HG03432 (cell line): ENCODE results near the gene GFRA4.

Experiments used
- ATAC-seq: cut with Tn5 transposase; IDR thresholded peaks from one replicate; pipeline ENCODE4 v1.9.1; 2021; ENCODE audit warnings: mild to moderate bottlenecking, moderate library complexity; ENCODE audit not compliant: unreplicated experiment

The GFRA4 gene

DNA sequence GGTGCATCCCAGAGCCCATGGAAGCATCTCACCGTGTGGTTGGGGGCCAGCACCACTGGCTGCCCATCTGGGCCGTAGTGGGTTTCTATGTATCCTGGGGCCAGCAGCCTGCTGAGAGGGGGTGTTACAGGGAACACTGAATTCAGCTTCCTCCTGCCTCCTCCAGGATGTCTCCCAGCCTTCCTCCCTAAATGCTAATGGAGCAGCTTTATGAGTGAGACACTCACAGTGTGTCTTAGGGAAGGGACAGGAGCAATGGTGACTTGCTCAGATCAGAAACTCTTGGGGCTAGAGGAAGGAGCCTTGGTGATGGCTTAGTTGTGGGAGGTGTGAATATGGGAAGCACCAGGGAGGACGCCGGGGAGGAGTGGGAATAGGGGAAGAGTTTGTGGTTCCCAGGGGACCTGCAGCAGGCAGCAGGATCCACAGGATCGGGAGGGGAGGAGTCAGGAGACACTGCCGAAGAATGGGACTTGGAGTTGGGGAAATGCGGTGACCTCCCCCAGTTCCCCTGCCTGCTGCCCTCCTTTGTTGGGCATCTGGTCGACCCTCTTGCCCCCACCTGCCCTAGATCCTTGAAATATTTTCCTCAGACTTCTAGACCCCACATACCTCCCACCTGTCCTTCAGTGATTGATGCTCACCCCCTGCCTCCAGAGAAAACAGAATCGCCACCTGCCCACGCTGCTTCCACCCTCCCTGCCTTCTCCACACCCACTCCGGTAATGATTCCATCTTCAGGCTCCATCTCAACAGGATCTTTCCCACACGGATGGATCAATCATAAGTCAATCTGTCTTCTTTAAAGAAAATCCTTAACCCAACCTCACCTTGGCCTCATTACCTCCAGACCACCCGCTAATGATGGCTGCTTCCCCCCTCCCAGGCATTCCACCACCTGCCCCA is 12.0 kb upstream of the GFRA4 start:
- ATAC-seq: no peak

DNA sequence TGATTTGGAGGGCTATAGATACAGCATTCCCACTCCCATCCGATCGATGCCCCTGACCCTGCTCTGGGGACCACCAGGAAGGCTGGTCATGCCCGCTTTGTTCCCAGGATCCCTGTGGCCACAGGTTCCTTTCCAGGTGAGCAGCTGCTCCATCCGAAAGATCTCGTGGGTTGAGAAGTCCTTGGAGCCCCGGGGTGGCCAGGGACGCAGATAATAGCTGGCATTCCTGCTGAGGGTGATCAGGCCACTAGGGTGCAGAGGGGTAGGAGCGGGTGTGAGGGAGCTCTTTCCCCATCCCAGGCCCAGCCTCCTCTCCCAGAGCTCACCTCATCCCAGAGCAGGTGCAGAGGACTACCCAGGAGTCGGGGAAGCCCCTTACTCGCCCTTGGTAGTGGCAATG is 11.2 kb upstream of the GFRA4 start:
- ATAC-seq: no peak

DNA sequence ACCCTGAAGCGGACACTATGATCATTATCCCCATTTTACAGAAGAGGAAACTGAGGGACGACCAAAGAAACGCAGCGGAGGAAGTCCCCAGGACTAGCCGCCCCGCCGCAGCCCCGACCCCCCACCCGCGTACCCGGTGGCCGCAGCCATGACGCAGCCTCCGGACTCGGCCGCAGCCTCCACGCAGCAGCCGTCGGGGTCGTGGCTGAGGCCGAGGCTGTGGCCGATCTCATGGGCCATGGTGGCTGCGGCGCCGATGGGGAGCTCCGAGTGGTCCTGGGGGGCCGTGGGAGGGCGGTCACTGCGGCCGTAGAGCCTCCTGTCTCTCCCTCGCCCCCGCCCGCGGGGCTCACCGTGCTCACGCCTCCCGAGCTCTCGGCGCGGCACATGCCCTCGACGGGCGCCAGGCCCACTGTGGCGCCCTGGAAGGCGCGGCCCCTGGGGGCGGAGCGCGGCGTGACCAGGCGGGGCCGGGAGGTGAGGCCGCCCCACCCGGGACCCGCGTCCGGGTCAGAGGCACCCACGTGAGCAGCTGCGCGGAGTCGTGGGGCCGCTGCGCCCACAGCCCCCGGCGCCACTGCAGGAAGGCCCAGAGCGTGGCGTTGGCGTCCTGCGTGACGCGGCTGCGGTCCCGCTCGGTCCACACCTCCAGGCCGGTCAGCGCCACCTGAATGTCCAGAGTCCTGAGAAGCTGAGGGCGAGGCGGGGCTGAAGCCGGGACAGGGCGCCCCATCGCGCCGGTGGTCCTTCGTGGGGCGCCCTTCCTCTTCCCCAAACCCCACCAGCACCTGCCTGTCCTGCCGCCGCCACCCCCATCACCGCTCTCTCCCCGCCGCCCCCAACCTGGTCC is 10.2 kb upstream of the GFRA4 start:
- ATAC-seq: no peak

DNA sequence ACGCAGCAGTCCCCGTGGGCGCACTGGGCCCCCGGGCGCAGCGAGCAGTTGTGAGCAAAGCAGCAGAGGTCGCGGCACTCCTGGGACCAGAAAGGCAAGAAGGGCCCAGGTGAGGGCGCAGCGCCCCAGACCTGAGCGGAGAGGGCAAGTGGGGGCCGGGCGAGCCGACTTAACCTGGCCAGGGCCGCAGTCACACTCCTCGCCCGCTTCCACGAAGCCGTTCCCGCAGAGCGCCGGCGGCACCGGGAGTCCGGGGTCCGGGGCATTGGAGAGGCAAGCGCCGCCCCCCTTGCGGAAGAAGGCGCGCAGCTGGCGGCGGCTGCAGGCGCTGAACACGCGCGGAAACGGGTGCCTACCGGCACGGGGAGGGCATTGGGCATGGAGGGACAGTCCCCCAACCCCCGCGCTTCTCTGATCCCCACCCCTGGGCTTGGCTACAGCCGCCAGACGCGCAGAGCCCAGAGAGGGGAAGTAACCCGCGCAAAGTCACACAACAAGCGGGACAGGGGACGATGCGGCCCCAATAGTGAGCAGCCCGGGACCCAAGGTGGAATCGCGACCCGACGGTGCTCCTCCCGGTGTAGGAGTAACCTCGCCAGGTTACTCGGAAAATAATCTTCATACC is 9.5 kb upstream of the GFRA4 start:
- no peak for ATAC-seq

DNA sequence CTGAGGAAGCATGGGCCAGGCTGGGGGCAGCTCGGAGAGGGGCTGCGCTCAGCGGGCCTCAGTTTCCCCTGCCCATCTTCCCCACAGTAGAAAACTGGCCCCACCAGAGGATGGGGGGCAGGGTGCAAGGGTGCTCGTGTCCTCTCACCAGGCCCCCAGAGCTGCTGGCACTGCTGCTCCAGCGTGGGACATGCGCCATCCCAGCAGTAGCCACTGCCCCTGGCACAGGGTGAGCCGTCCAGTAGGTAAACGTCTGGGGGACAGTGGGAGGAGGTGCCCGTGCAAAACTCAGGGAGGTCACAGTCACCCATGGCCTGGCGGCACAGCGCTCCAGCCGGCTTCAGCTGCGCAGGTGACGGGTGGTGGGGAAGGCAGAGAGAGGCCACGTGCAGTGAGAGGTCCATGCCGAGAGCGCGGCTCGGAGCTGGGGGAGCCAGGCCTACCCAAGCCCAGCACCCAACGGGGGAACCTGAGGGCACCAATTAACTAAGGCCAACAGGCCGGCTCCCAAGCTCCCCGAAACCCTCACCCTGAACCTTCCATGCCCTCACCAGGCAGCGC is 8.9 kb upstream of the GFRA4 start:
- no peak for ATAC-seq

DNA sequence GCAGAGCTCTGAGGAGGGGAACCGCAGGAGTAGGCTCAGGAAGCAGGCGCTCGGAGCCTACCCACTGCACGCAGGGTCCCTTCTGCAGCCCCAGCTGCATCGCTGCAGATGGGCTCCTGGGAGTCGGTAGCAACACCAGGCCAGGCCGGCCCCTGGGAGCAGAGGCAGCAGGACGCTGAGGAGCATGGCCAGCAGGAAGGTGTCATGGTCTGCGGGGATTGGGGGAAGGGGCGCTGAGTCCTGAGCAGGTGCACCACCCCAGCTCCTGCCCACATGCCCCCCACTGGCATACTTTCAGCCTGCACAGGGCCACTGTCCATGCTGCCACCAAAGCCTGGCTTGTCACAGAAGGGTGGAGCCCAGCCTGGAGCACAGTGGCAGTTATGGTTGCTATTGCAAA is 7.7 kb upstream of the GFRA4 start:
- no peak for ATAC-seq

DNA sequence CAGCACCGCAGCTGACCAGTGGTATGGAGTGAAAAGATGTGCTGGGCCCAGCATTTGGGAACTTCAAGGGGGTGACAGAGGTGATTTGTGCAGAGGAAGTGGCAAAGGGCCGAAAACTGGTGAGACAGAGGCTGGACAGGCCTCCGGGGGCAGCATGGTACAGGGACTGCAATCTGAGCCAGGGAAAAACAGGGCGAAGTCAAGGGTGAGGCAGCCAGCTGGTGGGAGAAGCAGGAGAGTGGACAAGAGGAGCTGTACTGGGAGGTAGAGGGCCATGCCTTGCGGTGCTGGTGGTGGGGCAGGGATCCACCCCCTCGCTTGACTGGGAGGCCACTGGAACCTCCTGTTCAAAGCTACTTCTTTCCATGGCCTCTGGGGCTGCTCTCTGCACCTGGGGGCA is 7.3 kb upstream of the GFRA4 start:
- ATAC-seq: no peak

DNA sequence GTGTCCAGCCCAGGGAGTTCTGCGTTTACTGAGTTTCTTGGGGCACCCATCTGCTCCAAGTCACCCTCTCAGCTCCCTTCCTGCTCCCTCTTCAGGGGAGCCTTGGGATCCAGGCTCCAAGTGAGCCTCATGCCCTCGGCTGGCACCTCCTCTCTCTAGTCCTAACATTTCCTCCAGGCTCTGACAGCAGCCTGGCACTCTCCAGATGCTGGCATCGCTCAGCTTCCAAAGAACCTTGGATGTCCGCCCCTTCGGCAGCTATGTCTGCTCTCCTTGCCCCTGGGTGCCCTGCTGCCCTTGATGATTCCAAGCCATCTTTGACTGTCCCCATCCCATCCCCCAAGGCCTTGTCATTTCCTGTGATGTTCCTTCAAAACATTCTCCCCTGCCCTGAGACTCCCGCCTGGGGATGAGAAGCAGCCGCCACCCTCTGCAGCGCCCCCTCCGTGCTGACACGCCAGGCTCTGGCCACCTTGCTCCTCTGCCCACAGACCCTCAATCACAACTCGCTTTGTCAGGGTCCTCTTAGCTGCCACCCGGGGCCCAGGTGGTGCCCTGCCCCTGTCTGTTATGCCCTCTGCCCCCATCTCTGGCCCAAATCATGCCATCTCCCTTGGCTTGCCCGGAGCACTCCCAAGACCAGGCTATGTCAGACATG is 6.6 kb upstream of the GFRA4 start:
- no peak for ATAC-seq

DNA sequence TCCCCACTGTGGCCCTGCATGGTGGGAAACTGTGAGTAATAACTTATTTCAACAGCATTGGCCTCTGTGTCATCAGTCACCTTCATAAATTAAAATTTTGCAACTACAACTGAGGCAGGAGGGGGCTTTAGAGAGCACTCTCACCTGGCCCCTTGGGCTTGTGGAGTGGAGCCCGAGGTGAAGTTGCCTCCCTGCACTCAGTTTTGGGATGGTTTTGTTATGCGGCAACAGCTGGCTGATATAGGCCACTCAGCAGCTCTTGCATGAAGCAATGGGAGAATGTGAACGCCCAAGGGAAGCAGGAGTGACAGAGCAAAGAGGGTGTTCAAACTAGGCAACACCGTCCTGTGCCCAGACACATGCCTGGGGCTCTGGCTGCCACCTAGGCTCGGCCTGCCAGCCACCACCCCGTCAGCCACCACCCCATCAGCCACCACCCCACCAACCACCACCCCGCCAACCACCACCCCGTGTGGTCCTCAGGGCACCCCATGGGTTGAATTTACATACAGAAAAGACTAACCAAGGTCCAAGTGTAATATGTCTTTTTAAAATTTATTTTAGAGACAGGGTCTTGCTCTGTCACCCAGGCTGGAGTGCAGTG is 4.3 kb upstream of the GFRA4 start:
- ATAC-seq: no peak

DNA sequence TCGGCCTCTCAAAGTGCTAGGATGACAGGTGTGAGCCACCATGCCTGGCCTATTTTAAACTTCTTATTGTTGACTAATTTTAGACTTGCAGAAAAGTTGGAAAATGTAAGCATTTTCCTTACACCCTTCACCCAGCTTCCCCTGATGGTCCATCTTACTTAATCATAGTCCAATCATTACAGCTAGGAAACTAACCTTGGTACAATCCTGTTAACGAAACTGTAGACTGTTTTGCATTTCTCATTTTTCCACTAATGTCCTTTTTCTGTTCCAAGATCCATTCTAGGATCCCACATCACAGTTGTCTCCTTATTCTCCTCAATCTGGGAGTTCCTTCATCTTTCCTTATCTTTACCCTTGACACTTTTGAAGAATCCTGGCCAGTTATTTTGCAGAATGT is 659 bp upstream of the GFRA4 start:
- ATAC-seq: no peak

DNA sequence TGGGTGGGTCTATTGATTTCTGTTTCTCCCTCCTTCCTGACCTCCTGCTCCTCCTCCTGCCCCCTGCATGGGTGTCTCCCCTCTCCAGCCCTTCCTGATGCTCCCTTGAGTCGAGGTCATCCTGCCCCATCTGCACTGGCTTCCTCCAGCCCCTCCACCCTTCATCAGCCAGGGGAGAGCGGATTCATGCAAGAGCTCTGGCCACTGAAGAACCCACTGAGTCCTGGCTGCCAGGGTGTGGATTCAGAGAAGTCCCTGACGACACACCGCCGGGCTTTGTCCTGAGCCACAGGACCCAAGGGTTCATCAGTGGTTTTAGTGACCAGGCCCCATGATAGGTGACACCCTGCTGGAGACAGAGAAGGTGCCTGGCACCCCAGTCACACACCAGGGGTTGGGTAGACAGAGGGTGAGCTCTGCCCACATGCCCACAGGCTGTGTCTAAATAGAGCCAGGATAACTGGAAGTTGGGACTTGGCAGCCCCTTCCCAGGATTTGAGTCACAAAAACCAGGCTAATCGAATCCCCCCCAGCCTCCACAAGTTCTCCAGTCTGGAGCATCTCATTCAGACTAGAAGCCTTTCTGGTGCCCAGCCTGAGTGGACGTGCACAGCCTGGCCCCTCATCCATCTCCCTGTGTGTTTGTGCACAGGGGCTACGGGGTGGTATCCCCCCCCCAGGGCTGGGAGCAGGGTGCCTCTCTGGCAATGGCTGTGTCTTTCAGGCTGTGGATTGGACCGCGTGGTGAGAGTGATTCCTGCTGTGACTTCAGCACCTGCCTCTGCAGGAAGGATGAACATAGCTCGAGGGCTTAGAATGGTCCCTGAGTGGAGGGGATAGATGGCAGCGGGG is 1.2 kb downstream of the GFRA4 start:
- ATAC-seq: no peak

DNA sequence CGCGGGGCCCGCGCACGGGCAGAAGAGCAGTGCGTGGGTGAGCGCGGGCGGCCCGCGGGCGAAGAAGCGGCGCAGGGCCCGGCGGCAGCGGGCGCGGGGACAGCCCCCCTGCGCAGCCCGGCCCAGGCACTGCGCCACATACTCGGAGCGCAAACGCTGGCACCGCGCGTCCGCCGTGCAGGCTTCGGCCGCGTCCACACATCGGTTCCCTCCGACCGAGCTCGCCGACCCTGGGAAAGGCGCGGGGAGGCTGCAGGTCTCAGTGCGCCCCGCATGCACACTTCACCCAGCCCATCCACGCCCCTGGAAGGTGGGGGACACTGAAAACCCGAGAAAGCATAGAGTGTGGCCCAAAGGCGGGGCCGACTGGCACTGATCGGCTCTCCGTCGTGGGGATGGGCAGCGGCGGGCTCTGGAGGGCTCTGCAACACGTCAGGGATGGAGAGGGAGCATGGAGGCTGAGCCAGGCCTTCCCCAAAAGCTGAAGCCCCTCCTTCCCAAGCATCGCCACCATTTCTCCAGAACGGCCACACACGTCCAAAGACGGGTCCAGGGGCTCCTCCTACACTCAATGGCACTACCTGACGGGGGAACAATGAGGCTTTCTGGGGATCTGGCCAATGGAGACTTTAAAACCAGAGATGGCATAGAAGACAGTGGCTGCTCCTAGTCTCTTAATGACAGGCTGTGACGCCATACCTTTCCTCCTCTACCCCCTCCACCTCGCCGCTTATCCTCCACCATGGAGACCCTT is 2.0 kb downstream of the GFRA4 start:
- ATAC-seq: no peak

DNA sequence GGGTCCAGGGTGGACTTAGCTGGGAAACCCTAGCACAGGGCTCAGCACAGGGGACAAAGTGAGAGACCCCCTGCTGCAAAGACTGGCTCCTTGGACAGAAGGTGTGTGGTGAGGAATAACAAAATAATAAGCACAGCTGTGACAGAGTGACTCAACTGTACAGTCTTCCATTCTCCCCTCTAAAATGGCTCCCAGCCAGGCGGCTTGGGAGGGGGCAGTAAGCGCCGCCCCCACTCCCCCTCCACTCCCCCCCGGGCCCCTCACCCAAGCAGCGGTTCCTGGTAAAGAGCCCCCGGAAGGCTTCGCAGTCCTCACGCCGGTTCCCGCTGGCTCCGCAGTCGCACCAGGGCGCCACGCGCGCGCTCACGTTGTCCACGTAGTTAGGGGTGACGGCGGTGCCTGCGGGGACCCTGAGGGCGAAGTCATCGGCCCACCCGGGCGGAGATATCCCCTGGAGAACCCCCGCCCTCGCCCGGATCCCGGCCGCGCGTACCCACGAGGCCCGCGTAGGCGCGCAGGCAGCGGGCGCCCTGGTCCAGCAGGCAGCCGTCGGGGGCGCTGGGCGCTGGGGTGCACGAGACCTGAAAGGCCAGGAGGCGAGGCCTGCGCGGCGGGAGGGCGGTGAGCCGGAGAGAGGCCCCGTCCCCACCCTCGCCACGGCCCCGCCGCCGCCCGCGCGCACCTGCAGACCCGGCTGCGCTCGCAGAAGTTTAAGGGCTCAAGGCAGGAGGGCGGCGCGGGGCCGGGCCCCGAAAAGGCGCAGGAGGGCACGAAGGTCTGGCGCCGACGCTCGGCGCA is 2.7 kb downstream of the GFRA4 start:
- no peak for ATAC-seq

DNA sequence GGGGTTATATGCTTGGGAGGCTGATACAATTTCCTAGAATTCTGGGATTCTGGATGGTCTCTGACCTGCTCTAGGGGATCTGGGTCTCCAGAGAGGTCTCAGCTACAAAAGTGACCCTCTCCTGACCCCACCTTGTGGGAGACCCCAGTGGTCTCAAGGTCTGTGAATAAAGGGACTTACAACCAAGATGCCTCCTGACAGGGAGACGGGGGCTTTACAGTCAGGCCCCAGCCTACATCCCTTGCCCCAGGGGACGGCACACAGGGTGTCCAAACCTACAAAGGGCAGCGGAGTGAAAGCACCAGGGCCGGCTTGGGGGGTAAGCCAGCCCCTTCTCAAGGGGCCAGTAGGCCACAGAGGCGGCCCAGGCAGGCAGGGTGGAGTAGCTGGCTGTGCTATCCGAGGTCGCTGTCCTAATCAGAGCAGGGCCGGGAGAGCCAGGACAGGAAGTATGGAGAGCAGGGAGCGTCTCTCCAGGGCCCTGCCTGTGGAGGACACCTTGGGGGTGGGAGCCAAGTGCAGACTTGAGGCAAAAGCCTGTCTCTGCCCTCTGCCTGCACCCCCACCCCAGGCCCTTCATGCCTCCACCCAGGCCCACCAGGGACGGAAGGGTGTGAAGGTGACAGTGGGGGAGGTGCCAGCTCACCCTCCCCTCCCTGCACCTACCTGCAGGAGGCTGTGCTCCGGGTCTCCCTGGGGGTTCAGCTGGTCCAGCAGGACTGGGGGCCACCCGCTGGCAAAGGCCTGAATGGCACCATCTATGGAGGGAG is 3.5 kb downstream of the GFRA4 start:
- ATAC-seq: no peak

DNA sequence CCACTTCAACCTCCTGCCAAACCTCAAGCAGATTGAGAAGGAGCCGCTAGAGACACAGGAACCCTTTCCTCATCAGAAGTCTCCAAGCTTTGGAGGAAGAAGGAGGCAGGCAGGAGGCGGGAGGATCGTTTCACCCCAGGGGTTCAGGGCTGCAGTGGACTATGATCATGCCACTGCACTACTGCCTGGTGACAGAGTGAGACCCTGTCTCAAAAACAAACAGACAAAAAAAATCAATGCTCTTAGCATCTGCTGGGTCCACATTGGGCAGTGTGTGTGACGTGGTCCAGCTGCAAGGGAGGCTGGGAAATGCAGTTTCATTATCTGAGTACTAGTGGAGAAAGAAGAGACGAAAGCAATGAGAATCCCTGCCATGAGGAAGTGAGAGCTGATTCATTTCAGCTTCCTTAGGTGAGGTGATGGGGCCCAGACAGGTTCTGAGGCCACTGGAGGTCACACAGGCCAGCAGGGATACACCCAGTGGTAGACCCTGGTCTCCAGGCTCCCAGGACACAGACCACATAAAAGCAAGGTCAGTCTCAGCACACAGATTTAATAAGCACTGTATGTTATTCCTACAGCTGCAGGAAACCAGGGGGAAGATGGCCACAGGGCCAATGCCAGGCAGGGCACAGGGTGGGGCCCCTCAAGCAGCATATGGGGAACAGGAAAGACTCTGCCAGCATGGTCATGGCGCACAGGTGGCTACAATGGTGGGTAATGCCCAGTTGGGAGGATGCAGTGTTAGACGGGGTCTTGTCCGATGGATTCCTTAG is 4.3 kb downstream of the GFRA4 start:
- ATAC-seq: peak; percentile 91

DNA sequence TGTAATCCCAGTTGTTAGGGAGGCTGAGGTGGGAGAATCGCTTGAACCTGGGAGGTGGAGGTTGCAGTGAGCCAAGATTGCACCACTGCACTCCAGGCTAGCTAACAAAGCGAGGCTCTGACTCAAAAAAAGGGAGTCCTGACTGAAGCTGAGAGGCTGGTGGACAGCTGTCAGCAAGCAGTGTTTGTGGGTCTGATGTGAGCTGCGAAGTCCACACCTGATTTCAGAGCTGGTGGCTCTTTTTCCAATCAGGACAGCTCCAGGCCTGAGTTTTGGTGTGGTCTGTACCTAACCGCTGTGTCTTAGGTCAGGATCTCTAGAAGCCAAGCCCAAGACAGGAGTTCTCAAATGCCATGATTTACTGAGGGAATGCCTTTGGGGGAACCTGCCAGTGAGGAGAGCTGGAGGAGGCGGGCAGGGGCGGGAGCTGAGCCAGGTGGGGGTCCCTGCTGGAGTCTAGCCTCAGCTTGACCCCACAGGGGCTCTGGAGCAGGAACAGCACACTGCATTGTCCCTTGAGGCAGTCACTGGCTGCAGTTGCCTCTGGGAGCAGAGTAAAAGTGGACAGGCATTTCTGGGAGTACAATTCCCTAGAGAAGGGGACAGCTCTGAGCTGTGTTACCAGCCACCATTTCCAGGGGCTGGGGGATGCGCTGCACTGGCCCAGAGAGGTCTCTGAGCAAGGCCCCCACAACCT is 5.0 kb downstream of the GFRA4 start:
- ATAC-seq: no peak
